ENCODE results near the gene RSPO3.

DNA sequence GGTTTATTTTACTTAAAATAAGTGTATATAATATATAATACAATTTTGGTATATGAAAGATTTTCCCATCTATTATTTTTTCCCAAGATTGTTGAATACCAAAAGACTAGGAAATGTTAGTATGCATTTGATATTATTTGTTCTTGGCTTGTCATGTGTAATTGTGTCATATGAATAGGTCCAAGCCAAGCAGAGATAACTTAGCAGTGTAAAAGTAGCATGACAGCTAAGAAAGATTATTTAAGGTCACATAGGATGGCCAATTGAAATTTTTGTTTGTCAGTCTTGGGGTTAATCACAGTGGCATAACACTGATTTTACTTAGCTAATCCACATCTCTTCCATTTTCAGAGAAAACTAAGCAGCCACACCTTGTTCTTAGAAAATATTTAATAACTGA is 38.8 kb upstream of the RSPO3 start:
- TF ChIP-seq, protein P1, sequence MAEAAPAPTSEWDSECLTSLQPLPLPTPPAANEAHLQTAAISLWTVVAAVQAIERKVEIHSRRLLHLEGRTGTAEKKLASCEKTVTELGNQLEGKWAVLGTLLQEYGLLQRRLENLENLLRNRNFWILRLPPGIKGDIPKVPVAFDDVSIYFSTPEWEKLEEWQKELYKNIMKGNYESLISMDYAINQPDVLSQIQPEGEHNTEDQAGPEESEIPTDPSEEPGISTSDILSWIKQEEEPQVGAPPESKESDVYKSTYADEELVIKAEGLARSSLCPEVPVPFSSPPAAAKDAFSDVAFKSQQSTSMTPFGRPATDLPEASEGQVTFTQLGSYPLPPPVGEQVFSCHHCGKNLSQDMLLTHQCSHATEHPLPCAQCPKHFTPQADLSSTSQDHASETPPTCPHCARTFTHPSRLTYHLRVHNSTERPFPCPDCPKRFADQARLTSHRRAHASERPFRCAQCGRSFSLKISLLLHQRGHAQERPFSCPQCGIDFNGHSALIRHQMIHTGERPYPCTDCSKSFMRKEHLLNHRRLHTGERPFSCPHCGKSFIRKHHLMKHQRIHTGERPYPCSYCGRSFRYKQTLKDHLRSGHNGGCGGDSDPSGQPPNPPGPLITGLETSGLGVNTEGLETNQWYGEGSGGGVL (CRISPR knock-in tag; IDR thresholded peaks at IDR 0.05), result no peak
- TF ChIP-seq, protein P2, sequence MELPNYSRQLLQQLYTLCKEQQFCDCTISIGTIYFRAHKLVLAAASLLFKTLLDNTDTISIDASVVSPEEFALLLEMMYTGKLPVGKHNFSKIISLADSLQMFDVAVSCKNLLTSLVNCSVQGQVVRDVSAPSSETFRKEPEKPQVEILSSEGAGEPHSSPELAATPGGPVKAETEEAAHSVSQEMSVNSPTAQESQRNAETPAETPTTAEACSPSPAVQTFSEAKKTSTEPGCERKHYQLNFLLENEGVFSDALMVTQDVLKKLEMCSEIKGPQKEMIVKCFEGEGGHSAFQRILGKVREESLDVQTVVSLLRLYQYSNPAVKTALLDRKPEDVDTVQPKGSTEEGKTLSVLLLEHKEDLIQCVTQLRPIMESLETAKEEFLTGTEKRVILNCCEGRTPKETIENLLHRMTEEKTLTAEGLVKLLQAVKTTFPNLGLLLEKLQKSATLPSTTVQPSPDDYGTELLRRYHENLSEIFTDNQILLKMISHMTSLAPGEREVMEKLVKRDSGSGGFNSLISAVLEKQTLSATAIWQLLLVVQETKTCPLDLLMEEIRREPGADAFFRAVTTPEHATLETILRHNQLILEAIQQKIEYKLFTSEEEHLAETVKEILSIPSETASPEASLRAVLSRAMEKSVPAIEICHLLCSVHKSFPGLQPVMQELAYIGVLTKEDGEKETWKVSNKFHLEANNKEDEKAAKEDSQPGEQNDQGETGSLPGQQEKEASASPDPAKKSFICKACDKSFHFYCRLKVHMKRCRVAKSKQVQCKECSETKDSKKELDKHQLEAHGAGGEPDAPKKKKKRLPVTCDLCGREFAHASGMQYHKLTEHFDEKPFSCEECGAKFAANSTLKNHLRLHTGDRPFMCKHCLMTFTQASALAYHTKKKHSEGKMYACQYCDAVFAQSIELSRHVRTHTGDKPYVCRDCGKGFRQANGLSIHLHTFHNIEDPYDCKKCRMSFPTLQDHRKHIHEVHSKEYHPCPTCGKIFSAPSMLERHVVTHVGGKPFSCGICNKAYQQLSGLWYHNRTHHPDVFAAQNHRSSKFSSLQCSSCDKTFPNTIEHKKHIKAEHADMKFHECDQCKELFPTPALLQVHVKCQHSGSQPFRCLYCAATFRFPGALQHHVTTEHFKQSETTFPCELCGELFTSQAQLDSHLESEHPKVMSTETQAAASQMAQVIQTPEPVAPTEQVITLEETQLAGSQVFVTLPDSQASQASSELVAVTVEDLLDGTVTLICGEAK (IDR thresholded peaks at IDR 0.05), result no peak
- TF ChIP-seq, protein P2 (CRISPR knock-in tag; IDR thresholded peaks at IDR 0.05), result no peak
- no peak for TF ChIP-seq DMBX1 (CRISPR knock-in tag; IDR thresholded peaks at IDR 0.05; ENCODE audit: borderline replicate concordance)

Data from K562 (cell line).